Gastrocnemius medialis (tissue), 4 donors: ENCODE data around the gene RNU6-9. TPM values are rescaled to one million over a fixed set of nuclear protein-coding genes. Genes with fewer than 3 reads are reported as not detected.

Experiments used
- ATAC-seq, 2 donors: fragments of 150-250 bp; one replicate each; pipeline ENCODE4 v1.9.1; 2016
- DNase-seq, 2 donors: peaks; one replicate each; pipeline ENCODE4 v3.0.0-alpha.2; 2019
- H3K27ac ChIP-seq, 4 donors: fragments of 200-600 bp; sonication (generic); 1 replicate in 1 of 4; 2 replicates in 3 of 4; pipeline ENCODE4 v1.5.1; 2016 to 2018; ENCODE audit warnings: mild to moderate bottlenecking in 2 of 4, moderate library complexity in 1 of 4
- H3K27me3 ChIP-seq, 3 donors: fragments of 200-600 bp; sonication (generic) in 2 of 3; 1 replicate in 1 of 3; 2 replicates in 2 of 3; pipeline versions ENCODE4 v1.5.1 to v1.6.0; 2016 to 2019; ENCODE audit warnings: mild to moderate bottlenecking in 1 of 3, moderate library complexity in 1 of 3
- H3K36me3 ChIP-seq, 2 donors: fragments of 200-600 bp; sonication (generic) in 1 of 2; one replicate each; pipeline ENCODE4 v1.5.1; 2017 to 2018
- H3K4me1 ChIP-seq, 2 donors: fragments of 200-600 bp; sonication (generic) in 1 of 2; one replicate each; pipeline ENCODE4 v1.5.1; 2016 to 2017; ENCODE audit warnings: mild to moderate bottlenecking in 2 of 2
- H3K4me3 ChIP-seq, 4 donors: fragments of 200-600 bp; sonication (generic) in 3 of 4; 1 replicate in 1 of 4; 2 replicates in 3 of 4; pipeline ENCODE4 v1.5.1; 2016 to 2019; ENCODE audit warnings: mild to moderate bottlenecking in 2 of 4
- H3K9me3 ChIP-seq, 3 donors: fragments of 200-600 bp; sonication (generic) in 2 of 3; 1 replicate in 1 of 3; 2 replicates in 2 of 3; pipeline ENCODE4 v1.5.1; 2016 to 2019
- CTCF ChIP-seq, 5 experiments: fragments of 450-650 bp in 3 of 5; fragments of 200-600 bp in 2 of 5; sonication (generic) in 2 of 5; IDR thresholded peaks in 4 of 5; conservative IDR thresholded peaks in 1 of 5; 1 replicate in 4 of 5; 2 replicates in 1 of 5; pipeline ENCODE4 v1.5.1; 2016 to 2019; ENCODE audit warnings: antibody characterized with exemption in 5 of 5, mild to moderate bottlenecking in 3 of 5, moderate library complexity in 3 of 5
- POLR2A ChIP-seq, 2 donors: fragments of 450-650 bp; IDR thresholded peaks; one replicate each; pipeline ENCODE4 v1.6.1; 2017; ENCODE audit warnings: antibody characterized with exemption in 2 of 2, mild to moderate bottlenecking in 2 of 2, moderate library complexity in 2 of 2
- in situ Hi-C, 4 donors: fragments of 200-750 bp; cut with MboI; loops; one replicate each; pipeline versions ENCODE4 v1.15.0 to v1.8.0; 2017; ENCODE audit warnings: low sequenced_read_pairs in 4 of 4
- intact Hi-C: fragments of 100-400 bp; cut with DNase I; formaldehyde crosslinking; loops from one replicate; pipeline ENCODE4 v1.15.1; 2023; ENCODE audit warnings: low total_unique reads
- total RNA-seq, 4 donors: library from RNA; depleted of rRNA; stranded (reverse); fragments of >200 nt; gene quantifications; one replicate each; pipeline versions ENCODE4 v1.1.0 to v1.2.3, GENCODE V29; 2016

Gene RNU6-9
- total RNA-seq, 4 donors from 2014 or later = not detected

DNA sequence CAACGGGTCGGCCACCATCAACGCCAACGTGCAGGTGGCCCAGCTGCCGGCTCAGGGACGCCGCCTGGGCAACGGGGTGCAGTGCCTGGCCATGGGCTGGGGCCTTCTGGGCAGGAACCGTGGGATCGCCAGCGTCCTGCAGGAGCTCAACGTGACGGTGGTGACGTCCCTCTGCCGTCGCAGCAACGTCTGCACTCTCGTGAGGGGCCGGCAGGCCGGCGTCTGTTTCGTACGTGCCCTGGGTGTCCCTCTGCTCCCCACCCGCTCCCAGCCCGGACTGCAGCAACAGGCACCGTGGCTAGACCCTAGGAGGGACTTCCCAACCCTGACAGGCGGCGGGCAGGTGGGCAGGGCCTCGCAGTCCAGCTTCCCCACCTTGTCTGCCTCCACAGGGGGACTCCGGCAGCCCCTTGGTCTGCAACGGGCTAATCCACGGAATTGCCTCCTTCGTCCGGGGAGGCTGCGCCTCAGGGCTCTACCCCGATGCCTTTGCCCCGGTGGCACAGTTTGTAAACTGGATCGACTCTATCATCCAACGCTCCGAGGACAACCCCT lies 37.6 kb upstream of the RNU6-9 start:
- in situ Hi-C loops = loop anchor here in 1 of 4 donors (25.0 kb wide), 1 partner anchor 132 kb away; the partner anchor contains the start of gene WDR18
- ATAC-seq = no peak
- peaks cover 52 to 72% (median 57%) of the 10 kb centered on the region in 3 donors for H3K27me3 ChIP-seq

GRCh38 chr19:858284-858683 lies 35.0 kb upstream of the RNU6-9 start:
- TF ChIP-seq POLR2A (IDR thresholded peaks at IDR 0.05) (no peak), CTCF (IDR thresholded peaks at IDR 0.05 in 4 of 5, conservative IDR thresholded peaks at IDR 0.05 in 1 of 5) (no peak)
- in situ Hi-C loops = loop anchor here in 1 of 4 donors (25.0 kb wide), 1 partner anchor 129 kb away; the partner anchor contains the start of gene WDR18
- ATAC-seq (no peak), DNase-seq (no peak)
- H3K4me1 ChIP-seq = no peaks in the 10 kb centered on the region
- peaks cover 50 to 78% (median 62%) of the 10 kb centered on the region in 3 donors for H3K27me3 ChIP-seq
- no peaks in the 10 kb centered on the region for H3K9me3 ChIP-seq
- no peaks in the 10 kb centered on the region for H3K36me3 ChIP-seq
- peak overlapping the region in 1 of 4 donors; percentile 64 for H3K27ac ChIP-seq
- intact Hi-C loops = loop anchor here (5.0 kb wide), 1 partner anchor 124 kb away; the partner anchor contains the start of gene WDR18
- no peak overlapping the region for H3K4me3 ChIP-seq

More for the DNA sequence above, 37.6 kb upstream of the RNU6-9 start:
- no peak overlapping the region for H3K27ac ChIP-seq
- intact Hi-C loops = loop anchor here (2.0 to 5.0 kb wide), 2 partner anchors 65 to 127 kb away; partner anchors contain the start of gene WDR18
- TF ChIP-seq CTCF (IDR thresholded peaks at IDR 0.05 in 4 of 5, conservative IDR thresholded peaks at IDR 0.05 in 1 of 5) = no peak
- no peak for TF ChIP-seq POLR2A (IDR thresholded peaks at IDR 0.05)
- peaks cover 0 to 4% of the 10 kb centered on the region in 2 donors for H3K4me1 ChIP-seq
- H3K36me3 ChIP-seq = no peaks in the 10 kb centered on the region
- H3K9me3 ChIP-seq = no peaks in the 10 kb centered on the region
- no peak overlapping the region for H3K4me3 ChIP-seq
- no peak for DNase-seq

DNA sequence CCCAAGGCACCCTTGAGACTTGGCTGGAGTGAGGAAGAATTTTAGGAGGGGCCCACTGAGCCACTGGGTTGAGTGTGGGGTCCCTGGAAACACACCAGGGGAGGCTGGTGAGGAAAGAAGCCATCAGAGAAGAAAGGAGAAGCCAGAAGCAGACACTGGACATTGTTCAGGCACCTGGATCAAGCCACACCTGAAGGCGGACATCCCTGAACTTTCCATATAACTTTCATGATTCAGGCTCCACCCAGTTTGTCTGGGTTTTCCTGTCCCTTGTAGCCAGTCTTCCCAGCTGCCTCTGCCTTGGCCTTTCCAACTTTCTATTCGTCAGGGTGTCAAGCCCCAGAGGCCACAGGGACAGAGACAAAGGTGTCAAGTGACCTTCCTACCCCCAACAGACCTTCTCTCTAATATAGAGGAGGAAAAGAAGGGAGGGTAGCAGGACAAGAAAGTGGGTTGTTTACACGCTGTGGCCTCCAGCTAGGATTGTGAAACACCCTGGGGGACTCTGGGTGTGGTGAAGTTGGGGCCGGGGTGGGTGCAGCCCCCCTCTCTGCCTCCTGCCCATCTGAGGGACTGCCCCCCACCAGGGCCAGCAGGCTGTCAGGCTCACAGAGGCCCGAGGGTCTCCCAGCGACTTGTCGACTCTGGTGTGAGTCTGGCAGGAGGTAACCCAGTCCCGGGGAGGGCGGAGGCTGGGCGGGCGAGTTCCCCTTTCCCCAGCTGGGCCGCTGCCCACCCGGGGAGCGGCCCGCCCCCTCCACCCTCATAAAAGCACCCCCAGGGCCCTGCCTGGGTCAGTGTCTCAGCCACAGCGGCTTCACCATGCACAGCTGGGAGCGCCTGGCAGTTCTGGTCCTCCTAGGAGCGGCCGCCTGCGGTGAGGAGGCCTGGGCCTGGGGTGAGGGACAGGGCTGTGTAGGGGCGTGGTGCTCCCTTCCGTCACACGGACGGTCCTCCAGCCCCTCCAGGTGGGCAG lies 34.1 kb upstream of the RNU6-9 start, which contains the start of gene CFD:
TSS of gene CFD (plus strand) at position 797 of the 976 bp plus-strand sequence. CDS start at position 823, 26 bp downstream.
- ATAC-seq (peak; percentile 63 to 65), DNase-seq (peak; percentile 52 to 79)
- in situ Hi-C loops (loop anchor here in 1 of 4 donors (25.0 kb wide), 1 partner anchor 128 kb away; the partner anchor contains the start of gene WDR18), intact Hi-C loops (loop anchor here (5.0 kb wide), 1 partner anchor 123 kb away; the partner anchor contains the start of gene WDR18)
- Histone ChIP-seq H3K36me3 (no peaks in the 10 kb centered on the region), H3K9me3 (no peaks in the 10 kb centered on the region), H3K27ac (peak within 1 kb of the TSS; percentile 62 to 75 (median 66)), H3K27me3 (peaks cover 46 to 72% (median 61%) of the 10 kb centered on the region in 3 donors), H3K4me1 (no peaks in the 10 kb centered on the region), H3K4me3 (peak within 1 kb of the TSS; percentile 31 to 54 (median 42))
- TF ChIP-seq POLR2A (IDR thresholded peaks at IDR 0.05) (peak; percentile 43 to 61), CTCF (IDR thresholded peaks at IDR 0.05 in 4 of 5, conservative IDR thresholded peaks at IDR 0.05 in 1 of 5) (no peak)

DNA sequence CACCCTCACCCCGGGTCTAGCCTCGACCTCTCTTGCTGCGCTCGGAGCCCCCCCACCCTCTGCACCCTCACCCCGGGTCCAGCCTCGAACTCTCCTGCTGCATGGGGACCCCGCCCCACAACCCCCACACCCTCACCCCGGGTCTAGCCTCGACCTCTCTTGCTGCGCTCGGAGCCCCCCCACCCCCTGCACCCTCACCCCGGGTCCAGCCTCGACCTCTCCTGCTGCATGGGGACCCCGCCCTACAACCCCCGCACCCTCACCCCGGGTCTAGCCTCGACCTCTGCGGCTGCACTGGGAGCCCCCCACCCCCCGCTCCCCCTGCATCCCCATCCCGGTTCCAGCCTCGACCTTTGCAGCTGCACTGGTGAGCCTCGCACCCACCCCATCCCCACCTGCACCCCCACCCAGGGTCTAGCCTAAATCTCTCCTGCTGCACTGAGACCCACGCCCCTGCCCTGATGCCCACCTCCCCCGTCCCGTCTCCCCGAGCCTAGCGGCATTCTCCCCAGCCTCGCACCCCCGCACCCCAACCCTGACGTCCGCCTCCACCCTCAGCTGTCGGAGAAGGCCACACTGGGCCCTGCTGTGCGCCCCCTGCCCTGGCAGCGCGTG lies 32.0 kb upstream of the RNU6-9 start:
- Histone ChIP-seq H3K27me3 (peaks cover 32 to 53% (median 47%) of the 10 kb centered on the region in 3 donors), H3K4me1 (no peaks in the 10 kb centered on the region), H3K36me3 (no peaks in the 10 kb centered on the region), H3K27ac (no peak overlapping the region), H3K4me3 (peak overlapping the region in 2 of 4 donors; percentile 41 to 54), H3K9me3 (no peaks in the 10 kb centered on the region)
- ATAC-seq (no peak), DNase-seq (no peak)
- in situ Hi-C loops (loop anchor here in 1 of 4 donors (25.0 kb wide), 1 partner anchor 126 kb away; the partner anchor contains the start of gene WDR18), intact Hi-C loops (no loop called here)
- TF ChIP-seq POLR2A (IDR thresholded peaks at IDR 0.05) (no peak), CTCF (IDR thresholded peaks at IDR 0.05 in 4 of 5, conservative IDR thresholded peaks at IDR 0.05 in 1 of 5) (no peak)
